Epithelial cell of esophagus (primary cell): ENCODE data around the gene MAML3.
A peak's percentile ranks its signal among the peaks of the same experiment; 100 is the strongest.

ENCODE experiments used
- DNase-seq: peaks from one replicate; pipeline ENCODE4 v3.0.0; 2010; ENCODE audit warnings: low read depth
- H3K4me3 ChIP-seq: 2 replicates; pipeline ENCODE4 v1.5.1; 2011; ENCODE audit warnings: mild to moderate bottlenecking, low read length, control low read depth
- TF ChIP-seq, protein P1 (sequence below): IDR thresholded peaks from 2 replicates; pipeline ENCODE4 v1.5.1; 2011; ENCODE audit warnings: low read depth, mild to moderate bottlenecking, low read length, control low read depth, inconsistent platforms; ENCODE audit not compliant: insufficient read depth; ENCODE audit errors: missing control alignments

MAML3 gene

DNA sequence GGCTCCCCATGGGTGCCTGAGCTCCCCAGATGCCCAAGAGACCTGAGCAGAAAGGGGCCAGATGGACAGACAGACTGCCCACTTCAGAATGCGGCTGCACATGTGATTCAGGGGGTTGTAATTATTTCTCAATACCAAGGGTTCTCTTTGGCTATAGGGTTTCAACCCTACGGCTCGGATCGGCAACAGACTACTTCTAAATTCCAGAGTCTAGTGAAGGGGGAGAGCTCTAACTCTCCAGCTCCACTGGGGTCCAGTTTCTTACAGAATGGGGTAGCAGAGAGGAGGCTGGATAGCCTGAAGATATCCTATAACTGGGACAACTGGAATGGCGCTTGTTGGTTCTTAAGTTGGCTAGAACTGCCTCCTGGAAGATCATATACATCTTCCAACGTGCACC, 352.1 kb downstream of the MAML3 start:
- no peak for DNase-seq
- H3K4me3 ChIP-seq, result no peak overlapping the region
- TF ChIP-seq, protein P1, sequence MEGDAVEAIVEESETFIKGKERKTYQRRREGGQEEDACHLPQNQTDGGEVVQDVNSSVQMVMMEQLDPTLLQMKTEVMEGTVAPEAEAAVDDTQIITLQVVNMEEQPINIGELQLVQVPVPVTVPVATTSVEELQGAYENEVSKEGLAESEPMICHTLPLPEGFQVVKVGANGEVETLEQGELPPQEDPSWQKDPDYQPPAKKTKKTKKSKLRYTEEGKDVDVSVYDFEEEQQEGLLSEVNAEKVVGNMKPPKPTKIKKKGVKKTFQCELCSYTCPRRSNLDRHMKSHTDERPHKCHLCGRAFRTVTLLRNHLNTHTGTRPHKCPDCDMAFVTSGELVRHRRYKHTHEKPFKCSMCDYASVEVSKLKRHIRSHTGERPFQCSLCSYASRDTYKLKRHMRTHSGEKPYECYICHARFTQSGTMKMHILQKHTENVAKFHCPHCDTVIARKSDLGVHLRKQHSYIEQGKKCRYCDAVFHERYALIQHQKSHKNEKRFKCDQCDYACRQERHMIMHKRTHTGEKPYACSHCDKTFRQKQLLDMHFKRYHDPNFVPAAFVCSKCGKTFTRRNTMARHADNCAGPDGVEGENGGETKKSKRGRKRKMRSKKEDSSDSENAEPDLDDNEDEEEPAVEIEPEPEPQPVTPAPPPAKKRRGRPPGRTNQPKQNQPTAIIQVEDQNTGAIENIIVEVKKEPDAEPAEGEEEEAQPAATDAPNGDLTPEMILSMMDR, result no peak

DNA sequence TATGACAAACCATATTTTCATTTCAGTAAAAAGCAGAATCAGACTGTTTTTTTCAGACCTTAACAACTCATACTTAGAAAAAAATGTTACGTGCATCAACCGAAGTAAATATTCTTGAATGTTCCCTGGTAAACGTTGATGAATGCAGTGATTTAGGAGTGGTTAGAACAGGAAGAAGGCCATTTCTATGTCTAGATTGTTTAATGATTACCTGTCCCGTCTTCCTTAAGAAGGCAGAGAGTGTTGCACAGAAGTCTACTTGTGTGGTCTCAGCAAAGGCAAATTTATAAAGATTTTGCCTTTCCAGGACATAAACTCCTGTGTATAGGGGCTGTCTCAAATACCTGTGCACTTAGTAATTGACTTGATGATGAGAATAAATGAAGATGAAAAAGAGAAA, 353.9 kb downstream of the MAML3 start:
- H3K4me3 ChIP-seq, result no peak overlapping the region
- DNase-seq, result no peak
- TF ChIP-seq, protein P1, result no peak

DNA sequence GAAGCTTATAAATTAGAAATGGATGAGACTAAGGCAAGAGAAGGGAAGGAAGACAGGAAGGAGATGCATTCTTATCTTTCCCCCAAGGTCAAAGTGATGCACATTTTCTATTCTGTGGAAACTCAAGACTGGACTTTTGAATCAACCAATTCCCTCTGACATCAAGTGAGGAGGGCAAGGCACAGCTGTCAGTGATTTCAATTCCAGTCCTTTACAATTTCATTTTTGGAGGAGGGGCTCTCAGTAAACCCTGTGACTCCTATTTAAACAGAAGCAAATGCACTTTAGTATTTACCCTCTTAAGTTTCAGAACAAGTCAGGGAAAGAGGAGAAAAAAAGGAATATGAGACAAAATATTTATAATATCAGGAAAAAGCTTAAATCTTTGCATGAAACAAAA, 354.4 kb downstream of the MAML3 start:
- no peak for DNase-seq
- TF ChIP-seq, protein P1, result no peak
- H3K4me3 ChIP-seq, result no peak overlapping the region

DNA sequence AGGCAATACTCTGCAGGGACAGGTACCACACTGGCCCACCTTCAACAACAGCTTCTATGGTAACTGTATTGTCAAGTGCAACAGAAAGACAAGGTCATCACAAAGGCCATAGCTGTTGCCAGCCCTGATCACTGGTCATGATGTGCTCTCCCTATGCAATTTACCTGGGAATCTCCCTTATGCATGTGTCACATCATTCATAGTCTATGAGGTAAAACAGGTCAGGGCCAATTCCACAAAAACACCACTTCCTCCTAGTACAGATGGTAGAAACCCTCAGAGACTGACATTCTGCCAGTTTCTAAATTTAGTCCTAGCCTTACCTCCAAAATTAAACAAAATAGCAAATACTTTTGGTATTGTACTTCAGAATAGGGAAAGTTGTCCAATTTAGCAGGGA, 355.5 kb downstream of the MAML3 start:
- DNase-seq, result peak; percentile 72
- TF ChIP-seq, protein P1, result no peak
- H3K4me3 ChIP-seq, result no peak overlapping the region

DNA sequence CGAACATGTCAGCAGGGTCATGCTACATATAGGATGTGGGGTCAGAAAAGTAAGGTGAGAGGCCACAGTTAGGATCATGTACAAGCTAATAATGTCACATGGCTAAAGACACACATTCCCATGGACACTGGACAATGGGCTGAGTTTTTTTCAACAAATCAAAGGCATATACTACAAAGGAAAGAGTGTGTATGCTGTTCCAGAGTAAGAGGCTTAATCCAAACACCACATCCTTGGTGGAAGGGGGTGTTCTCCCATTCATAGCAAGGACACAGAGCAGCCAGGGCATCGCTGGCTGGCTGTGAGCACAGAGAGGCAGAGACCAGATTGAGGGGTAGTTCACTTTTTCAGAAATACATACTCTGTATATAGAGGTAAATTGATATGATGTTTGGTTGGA, 356.7 kb downstream of the MAML3 start:
- DNase-seq, result no peak
- TF ChIP-seq, protein P1, result no peak
- no peak overlapping the region for H3K4me3 ChIP-seq

DNA sequence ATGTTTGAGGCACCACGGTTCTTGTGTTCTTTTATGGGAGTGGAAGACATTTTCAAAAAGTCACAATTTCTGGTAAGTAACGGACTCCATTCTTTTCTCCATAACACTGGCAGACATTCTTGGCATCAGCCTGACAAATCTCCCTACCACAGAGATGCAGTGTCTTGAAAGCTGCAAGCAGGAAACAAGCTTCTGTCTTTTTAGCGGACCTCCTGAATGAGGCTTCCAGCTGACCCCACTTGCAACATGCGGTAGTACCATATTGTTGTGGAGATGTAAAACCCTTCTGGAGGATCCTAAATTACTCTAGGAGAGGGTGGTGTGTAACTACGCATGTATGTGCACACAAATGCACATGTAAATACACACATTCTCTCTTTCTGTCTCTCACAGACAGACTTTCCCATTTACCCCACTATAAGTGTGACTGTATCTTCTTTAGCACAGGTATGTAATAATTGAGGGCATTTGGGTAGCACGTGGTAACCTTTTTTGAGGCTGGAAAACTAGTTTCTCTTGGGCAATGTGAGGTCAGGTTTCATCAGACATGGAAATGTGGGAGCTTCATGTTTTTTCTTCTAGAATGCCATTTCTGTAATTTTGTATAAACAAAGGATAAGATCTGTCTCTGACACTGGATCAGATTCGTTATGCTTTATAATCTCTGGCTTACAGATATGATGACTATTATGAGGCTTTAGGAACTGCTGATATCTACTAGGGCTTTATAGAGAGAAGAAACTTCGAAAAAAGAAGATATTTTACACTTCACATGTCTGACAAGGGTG, 358.3 kb downstream of the MAML3 start:
- TF ChIP-seq, protein P1, result no peak
- no peak overlapping the region for H3K4me3 ChIP-seq
- no peak for DNase-seq
